Activated CD8-positive, alpha-beta memory T cell treated with anti-CD3 and anti-CD28 coated beads for 24 hours (primary cell): Measurements from ENCODE around the gene AIG1.

ENCODE experiments used
- DNase-seq: peaks from one replicate; pipeline ENCODE4 v3.0.0-alpha.2; 2020

The AIG1 gene

GRCh38 chr6:143098054-143098671 is 37.5 kb downstream of the AIG1 start:
- no peak for DNase-seq

DNA sequence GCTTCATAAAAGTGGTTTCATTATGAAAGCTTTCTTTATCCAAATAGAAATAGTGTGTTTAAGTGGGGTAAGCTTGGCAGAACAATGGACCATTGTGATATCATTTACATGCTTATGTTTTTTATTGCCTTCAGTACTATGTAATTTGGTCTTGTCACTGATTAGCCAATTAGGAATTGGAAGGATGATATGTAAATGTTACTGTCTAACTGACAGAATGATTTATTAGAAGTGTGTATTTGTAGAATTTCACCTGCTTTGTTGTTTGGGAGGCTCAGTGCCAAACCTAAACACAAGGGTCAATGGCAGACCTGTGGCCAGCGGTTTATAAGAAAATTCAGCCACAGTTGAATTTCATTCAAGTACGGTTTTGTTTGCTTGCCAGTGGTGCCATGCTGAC is 39.0 kb downstream of the AIG1 start:
- no peak for DNase-seq

GRCh38 chr6:143100429-143100828 is 39.7 kb downstream of the AIG1 start:
- DNase-seq, result no peak

DNA sequence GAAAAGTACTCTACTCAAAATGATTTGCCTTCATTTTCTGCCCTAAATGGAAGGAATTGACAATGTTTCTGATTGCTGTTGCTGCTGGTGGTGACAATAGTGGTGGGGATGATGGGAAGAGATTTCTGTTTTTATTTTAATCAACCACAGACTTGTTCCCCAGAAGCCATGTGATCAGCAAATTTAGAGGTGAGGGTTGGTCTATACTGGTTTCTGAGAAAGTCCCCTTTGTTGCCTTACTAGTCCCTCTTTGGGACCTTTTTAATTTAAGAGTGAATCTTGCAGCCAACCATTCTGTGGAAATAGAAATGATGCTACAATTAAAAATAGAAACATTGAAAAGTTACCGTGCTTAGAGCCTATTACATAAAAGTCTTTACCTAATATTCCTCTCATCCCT is 43.2 kb downstream of the AIG1 start:
- DNase-seq, result no peak

DNA sequence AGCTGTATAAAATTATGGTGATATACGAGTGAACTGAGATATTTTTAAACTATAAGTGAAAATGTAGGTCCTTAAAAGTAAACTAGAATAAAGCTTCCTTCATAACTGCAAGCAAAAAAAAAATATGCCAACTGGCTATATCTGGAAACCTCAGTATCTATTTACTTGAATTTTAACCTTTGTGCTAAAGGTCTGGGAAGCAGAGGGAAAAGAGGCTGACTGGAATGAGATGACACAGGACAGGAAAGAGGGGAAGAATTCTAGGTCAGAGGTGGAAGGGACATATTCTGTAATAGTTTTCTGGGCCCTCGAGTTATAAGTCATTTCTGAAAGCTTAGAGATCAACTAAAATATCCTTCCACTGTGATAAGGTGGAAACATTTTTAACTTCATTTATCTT is 46.8 kb downstream of the AIG1 start:
- no peak for DNase-seq

DNA sequence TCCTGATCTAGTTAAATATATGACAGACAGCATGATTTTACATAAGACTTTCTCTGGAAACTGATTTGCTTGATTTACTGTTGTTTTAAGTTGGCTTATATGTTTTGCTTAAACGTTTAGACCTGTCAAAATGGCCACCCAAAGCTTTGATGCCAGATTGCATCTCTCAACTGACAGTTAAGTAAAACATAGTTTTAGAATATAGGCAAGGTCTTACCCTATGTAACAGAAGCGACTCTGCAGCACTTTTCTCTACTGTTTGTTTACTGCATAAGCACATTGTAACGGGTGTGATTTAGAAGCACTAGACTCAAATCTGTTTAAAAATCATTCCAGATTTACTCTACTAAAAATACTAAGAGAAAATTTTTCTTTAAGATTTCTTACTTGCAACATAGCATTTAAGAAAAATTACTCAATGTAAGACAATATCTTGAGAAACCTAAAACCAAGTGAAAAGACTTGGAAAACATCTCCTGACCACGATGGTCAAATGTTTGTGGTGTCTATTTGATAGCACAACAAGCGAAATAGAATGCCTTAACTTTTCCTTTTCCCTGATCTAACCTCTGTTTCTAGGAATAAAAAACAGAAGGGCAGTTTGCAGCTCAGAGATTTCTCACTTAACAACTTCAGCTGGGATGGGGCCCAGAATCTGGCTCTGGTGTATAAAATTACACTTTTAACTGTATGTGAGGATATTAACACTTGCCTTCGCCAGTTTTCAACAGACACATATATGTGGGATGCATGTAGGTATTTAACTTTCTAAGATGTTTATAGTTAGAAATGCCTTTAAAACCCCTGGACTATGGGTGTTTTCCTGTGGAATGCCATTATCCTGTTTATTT is 47.4 kb downstream of the AIG1 start:
- no peak for DNase-seq

GRCh38 chr6:143109196-143109595 is 48.5 kb downstream of the AIG1 start:
- DNase-seq, result no peak

- DNase-seq, result no peak
Observed at GRCh38 chr6:143110572-143110971, 49.9 kb downstream of the AIG1 start.

DNA sequence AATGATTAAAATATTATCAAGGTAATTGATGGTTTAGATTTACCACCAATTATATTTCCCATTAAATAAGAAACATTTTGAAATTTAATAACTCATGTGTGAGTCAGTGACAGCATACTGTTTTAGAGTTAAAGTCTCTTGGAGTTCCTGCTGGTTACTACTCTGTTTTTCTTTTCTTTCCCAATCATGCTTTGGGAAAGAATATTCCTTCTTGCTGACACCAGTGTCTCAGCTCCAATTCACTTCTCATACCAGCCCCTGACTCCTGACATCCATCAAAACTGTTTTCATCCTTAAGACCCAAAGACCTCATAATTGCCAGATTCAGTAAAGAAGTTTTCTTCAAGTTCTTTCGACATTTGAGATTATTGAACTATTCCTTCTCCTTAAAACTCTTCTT is 50.3 kb downstream of the AIG1 start:
- no peak for DNase-seq

- no peak for DNase-seq
Observed at GRCh38 chr6:143111443-143111842, 50.8 kb downstream of the AIG1 start.

DNA sequence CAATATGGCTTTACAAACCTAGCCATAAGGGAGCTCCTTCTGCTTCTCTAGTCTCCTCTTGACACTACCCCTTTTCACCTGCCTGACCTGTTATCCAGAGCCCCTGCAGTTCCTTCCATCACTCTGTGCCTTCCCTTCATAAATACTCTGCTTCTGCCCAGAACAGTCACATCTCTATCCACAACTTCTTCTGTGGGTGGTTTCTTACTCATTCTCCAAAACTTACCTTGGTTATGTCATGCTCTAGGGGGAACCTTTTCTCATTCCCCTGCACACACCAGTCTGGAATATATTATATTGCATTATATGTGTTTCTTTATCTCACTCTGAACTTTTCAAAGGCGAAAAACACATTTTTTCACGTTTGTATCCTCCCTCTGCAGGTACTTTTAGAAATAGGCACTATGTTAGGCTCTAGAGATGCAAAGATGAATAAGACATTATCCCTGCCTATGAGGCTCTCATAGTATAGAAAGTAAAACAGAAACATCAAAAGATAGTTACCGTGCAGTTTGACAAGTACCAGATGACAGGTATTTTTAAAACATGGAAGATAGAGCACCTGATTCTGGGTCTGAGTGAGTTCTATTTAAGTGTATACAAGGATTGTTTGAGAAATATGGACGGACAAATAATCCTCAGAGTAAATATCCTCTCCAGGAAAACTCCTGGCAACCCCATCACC is 51.5 kb downstream of the AIG1 start:
- DNase-seq, result no peak

GRCh38 chr6:143112837-143113236 is 52.1 kb downstream of the AIG1 start:
- DNase-seq, result no peak

DNA sequence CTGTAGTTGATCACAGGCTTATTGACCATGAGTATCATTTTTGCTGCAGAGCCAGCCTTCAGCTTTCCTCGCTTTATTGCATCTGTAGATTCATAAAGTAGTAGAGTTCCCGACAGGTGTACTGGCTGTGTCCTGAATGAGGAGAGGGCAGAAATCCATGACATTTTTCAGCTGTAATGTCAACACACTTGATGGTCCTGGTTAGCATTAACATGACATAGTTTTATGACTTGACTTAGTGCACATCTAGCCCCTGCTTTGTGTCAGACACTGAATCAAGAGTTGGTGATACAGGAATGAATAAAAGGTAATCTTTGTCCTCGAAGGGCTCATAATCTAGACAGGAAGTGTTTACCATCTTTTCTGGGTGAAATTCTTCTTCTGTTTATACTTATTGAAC is 55.0 kb downstream of the AIG1 start:
- DNase-seq, result no peak

GRCh38 chr6:143117108-143117507 is 56.4 kb downstream of the AIG1 start:
- no peak for DNase-seq

- no peak for DNase-seq
Observed at GRCh38 chr6:143119260-143119659, 58.6 kb downstream of the AIG1 start.

GRCh38 chr6:143123081-143123480 is 62.4 kb downstream of the AIG1 start:
- no peak for DNase-seq

DNA sequence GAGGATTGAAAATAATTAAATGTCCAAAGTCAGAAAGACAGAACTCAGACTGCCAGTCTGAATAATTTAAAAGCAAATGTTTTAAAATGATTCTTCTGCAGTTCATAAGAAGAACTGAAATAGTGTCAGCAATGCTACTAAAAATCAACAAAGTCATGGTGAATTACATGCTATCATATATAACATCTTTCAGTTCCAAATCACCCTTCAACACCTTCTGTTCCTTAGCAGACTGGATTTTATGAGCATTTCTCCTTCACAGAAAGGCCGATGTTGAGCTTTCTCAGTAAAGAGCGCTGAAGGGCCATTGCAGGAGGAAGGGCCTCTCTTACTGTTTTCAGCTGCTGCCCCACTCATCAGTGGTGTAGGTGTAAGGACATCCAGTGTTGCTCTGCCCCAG is 63.3 kb downstream of the AIG1 start:
- DNase-seq, result no peak

- no peak for DNase-seq
Observed at GRCh38 chr6:143125455-143125854, 64.8 kb downstream of the AIG1 start.

GRCh38 chr6:143125864-143126573 is 65.3 kb downstream of the AIG1 start:
- DNase-seq, result no peak

DNA sequence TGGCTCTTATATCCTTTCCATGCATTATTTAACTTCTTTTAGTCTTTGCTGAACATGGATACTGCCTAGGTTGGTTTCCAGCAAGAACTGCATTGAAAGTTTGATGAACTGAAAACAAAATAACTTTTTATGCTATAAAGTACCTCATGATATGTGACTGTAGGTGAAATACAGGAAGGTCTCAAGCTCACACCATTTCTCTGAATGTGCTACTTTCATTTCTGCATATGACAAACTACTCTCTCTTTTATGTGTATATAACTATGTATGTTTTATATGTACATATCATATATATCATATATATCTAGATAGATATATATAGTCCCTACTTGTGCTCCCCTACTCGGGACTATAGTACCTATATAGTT is 65.9 kb downstream of the AIG1 start:
- no peak for DNase-seq

GRCh38 chr6:143127941-143128680 is 67.4 kb downstream of the AIG1 start:
- no peak for DNase-seq

- DNase-seq, result no peak
Observed at GRCh38 chr6:143128681-143129015, 68.0 kb downstream of the AIG1 start.

- DNase-seq, result no peak
Observed at GRCh38 chr6:143130928-143131327, 70.2 kb downstream of the AIG1 start.
